Fibroblast of mammary gland (primary cell): ENCODE measurements around the gene SLC12A9.

Source experiments
- DNase-seq: peaks from one replicate; pipeline ENCODE4 v3.0.0-alpha.2; 2010; ENCODE audit warnings: low read depth
- H3K4me3 ChIP-seq: 2 replicates; pipeline ENCODE4 v1.5.1; 2011; ENCODE audit warnings: low read depth, mild to moderate bottlenecking, low read length, moderate library complexity; ENCODE audit not compliant: control insufficient read depth
- TF ChIP-seq, protein P1 (sequence below): conservative IDR thresholded peaks from 2 replicates; pipeline ENCODE4 v1.5.1; 2011; ENCODE audit warnings: low read depth, low read length, inconsistent platforms; ENCODE audit not compliant: control insufficient read depth, insufficient read depth

The SLC12A9 gene

GRCh38 chr7:100895956-100896731, 43.6 kb downstream of the SLC12A9 start:
- H3K4me3 ChIP-seq = no peak overlapping the region
- DNase-seq = no peak
- TF ChIP-seq, protein P1, sequence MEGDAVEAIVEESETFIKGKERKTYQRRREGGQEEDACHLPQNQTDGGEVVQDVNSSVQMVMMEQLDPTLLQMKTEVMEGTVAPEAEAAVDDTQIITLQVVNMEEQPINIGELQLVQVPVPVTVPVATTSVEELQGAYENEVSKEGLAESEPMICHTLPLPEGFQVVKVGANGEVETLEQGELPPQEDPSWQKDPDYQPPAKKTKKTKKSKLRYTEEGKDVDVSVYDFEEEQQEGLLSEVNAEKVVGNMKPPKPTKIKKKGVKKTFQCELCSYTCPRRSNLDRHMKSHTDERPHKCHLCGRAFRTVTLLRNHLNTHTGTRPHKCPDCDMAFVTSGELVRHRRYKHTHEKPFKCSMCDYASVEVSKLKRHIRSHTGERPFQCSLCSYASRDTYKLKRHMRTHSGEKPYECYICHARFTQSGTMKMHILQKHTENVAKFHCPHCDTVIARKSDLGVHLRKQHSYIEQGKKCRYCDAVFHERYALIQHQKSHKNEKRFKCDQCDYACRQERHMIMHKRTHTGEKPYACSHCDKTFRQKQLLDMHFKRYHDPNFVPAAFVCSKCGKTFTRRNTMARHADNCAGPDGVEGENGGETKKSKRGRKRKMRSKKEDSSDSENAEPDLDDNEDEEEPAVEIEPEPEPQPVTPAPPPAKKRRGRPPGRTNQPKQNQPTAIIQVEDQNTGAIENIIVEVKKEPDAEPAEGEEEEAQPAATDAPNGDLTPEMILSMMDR = no peak

DNA sequence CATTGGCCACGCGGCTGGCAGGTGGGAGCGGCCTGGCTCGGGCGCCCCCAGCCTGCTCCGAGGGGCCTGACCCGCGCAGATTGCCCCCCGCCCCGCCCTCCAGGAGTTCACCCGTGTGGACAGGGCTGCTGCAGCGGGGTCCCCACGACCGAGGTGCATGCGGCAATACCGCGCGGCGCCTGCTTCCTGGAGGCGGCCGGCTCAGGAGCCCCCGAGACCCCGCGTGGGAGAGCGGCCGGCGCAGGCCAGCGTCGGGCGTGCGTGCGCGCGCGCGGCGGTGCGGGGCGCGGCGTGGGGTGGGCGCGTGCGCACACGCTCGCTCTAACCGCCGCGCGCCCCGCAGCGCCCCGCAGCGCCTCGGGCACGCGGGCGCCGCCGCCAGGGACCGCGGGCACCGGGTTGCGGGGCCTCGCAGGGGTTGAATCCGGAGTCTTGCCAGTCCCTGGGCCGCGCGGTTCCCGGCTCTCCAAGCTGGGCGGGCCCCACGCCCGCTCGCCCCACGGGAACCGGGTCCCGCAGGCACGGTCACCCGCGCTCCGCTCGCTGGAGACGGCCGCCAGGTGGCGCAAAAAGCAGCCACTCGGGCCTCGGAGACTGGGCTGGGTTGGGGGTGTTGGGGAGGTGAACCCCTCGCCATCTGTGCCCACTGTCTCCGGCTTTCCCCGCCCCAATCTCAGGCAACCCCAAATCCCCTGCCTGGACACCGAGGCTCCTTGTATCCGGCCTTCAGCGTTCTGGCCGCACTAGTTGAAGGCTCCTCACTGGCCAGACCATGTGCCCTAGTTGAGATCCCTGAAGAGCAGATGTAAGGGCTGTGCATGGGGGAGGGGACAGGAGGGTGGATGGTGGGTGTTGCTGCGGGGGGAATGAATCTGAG, 44.5 kb downstream of the SLC12A9 start:
- TF ChIP-seq, protein P1 = peak; percentile 38
- no peak overlapping the region for H3K4me3 ChIP-seq
- DNase-seq = no peak

DNA sequence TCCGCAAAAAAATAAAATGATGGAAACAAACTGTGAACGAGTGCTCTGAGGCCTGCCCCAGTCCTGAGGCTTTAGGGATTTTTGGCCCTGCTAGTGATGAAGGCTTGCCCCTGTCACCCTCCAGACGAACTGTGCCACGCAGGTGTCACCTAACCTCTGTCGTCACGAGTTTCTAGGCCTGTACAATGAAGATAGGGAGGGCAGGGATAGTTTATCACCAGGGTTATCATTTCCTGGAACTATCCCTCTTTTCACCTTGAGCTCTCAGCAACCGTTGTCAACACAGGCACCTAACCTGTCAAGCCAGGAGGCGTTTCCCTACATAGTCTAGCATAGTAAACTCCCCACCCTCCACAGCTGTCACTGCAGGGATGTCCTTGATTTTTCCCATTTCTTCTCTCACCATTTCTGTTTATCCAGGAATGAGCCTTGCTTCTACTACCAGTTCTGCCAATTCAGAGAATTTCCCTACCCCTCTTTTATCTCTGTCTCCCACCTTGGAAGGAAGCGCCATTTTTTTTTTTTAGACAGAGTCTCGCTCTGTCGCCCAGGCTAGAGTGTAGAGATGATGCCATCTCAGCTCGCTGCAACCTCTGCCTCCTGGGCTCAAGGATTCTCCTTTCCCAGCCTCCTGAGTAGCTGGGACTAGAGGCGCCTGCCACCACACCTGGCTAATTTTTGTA, 45.4 kb downstream of the SLC12A9 start:
- DNase-seq = no peak
- no peak overlapping the region for H3K4me3 ChIP-seq
- TF ChIP-seq, protein P1 = no peak

DNA sequence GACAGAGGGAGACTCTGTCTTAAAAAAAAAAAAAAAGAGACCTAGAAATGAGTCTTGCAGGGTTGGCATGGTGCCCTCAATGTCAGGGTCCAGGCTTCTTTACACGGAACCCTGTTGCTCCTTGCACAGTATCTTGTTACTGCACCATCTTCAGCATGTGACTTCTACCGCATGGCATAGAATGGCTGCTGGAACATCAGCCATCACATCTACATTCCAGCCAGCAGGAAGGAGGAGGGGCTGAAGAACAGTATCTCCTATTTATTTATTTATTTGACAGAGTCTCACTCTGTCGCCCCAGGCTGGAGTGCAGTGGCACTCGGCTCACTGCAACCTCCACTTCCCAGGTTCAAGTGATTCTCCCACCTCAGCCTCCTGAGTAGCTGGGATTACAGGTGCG, 46.9 kb downstream of the SLC12A9 start:
- no peak overlapping the region for H3K4me3 ChIP-seq
- TF ChIP-seq, protein P1 = no peak
- no peak for DNase-seq

DNA sequence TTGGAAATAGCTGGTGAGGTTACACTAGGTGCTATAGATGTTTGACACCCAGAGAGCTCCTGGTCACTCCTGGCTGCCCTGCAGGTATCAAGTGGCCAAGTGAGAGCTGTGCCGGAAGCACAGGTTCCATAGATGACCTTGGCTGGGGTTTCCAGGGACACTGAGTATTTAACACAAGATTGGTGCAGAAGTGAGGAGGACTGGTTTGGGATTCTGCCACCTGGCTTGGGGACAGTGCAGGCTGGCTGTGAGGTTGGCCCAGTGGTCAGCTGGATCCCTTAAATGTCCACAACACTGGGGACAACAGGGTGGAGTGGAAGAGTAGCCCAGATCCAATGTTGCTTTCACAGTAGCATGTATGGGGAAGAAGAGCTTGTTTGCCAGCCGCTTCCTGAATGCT, 48.5 kb downstream of the SLC12A9 start:
- no peak for DNase-seq
- H3K4me3 ChIP-seq = no peak overlapping the region
- TF ChIP-seq, protein P1 = no peak

GRCh38 chr7:100901921-100902332, 49.4 kb downstream of the SLC12A9 start:
- TF ChIP-seq, protein P1 = no peak
- no peak for DNase-seq
- H3K4me3 ChIP-seq = no peak overlapping the region
